ENCODE results near the gene HMGN1.

HMGN1 gene

GRCh38 chr21:39311164-39311563 is 37.7 kb downstream of the HMGN1 start:
- no peak for TF ChIP-seq CTCF (IDR thresholded peaks at IDR 0.05; ENCODE audit: control insufficient read depth, insufficient read depth, low read depth, low read length, missing control alignments)
- no peak for DNase-seq (ENCODE audit: low read depth)
- no peak overlapping the region for H3K4me3 ChIP-seq (ENCODE audit: control insufficient read depth, low read depth, low read length)

GRCh38 chr21:39307466-39307865 is 41.4 kb downstream of the HMGN1 start:
- DNase-seq (ENCODE audit: low read depth), result no peak
- TF ChIP-seq CTCF (IDR thresholded peaks at IDR 0.05; ENCODE audit: control insufficient read depth, insufficient read depth, low read depth, low read length, missing control alignments), result no peak
- no peak overlapping the region for H3K4me3 ChIP-seq (ENCODE audit: control insufficient read depth, low read depth, low read length)

DNA sequence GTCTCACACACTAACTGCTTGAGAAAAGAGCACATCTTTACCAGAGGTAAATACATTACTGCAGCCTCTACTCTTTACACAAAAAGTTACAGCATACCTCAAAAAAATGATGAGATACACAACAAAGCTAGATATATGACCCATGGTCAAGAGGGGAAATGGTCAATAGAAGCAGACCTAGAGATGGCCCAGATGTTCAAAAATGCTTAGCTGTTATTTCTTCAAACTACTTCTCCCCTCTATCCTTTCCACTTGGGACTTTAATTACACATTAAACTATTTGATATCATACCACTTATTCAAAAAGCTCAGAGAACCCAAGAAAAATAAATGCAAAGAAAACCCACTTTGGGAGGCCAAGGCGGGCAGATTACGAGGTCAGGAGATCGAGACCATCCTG is 48.3 kb downstream of the HMGN1 start:
- no peak overlapping the region for H3K4me3 ChIP-seq (ENCODE audit: control insufficient read depth, low read depth, low read length)
- DNase-seq (ENCODE audit: low read depth), result no peak
- no peak for TF ChIP-seq CTCF (IDR thresholded peaks at IDR 0.05; ENCODE audit: control insufficient read depth, insufficient read depth, low read depth, low read length, missing control alignments)

GRCh38 chr21:39296891-39297290 is 52.0 kb downstream of the HMGN1 start:
- H3K4me3 ChIP-seq (ENCODE audit: control insufficient read depth, low read depth, low read length), result no peak overlapping the region
- DNase-seq (ENCODE audit: low read depth), result no peak
- TF ChIP-seq CTCF (IDR thresholded peaks at IDR 0.05; ENCODE audit: control insufficient read depth, insufficient read depth, low read depth, low read length, missing control alignments), result no peak

Data from AG09309 (cell line).